ENCODE data around the gene FAM177A1.

- TF ChIP-seq CTCF (IDR thresholded peaks at IDR 0.05 in 8 of 11, conservative IDR thresholded peaks at IDR 0.05 in 3 of 11), result no peak
- TF ChIP-seq POLR2A (IDR thresholded peaks at IDR 0.05), result no peak
Observed at GRCh38 chr14:35088514-35088913, 42.4 kb downstream of the FAM177A1 start.

Measured in spleen (tissue), 7 donors.